G401 (cell line): ENCODE data around the gene SF3A2. TPM values are rescaled to one million over a fixed set of nuclear protein-coding genes. Genes with fewer than 3 reads are reported as not detected.

ENCODE experiments used
- DNase-seq: peaks from one replicate; pipeline ENCODE4 v3.0.0-alpha.2; 2015; ENCODE audit warnings: low spot score
- in situ Hi-C: cut with HindIII; loops from 2 replicates; pipeline ENCODE4 v1.10.0; 2016; ENCODE audit warnings: low sequenced_read_pairs, mixed read lengths
- total RNA-seq: library from RNA; depleted of rRNA; stranded (reverse); fragments of >200 nt; shearing (Covaris generic); gene quantifications from 2 replicates; pipeline ENCODE4 v1.2.3, GENCODE V29; 2014

SF3A2 gene
- total RNA-seq, 1 experiment from 2014 or later, result 21.9 TPM

DNA sequence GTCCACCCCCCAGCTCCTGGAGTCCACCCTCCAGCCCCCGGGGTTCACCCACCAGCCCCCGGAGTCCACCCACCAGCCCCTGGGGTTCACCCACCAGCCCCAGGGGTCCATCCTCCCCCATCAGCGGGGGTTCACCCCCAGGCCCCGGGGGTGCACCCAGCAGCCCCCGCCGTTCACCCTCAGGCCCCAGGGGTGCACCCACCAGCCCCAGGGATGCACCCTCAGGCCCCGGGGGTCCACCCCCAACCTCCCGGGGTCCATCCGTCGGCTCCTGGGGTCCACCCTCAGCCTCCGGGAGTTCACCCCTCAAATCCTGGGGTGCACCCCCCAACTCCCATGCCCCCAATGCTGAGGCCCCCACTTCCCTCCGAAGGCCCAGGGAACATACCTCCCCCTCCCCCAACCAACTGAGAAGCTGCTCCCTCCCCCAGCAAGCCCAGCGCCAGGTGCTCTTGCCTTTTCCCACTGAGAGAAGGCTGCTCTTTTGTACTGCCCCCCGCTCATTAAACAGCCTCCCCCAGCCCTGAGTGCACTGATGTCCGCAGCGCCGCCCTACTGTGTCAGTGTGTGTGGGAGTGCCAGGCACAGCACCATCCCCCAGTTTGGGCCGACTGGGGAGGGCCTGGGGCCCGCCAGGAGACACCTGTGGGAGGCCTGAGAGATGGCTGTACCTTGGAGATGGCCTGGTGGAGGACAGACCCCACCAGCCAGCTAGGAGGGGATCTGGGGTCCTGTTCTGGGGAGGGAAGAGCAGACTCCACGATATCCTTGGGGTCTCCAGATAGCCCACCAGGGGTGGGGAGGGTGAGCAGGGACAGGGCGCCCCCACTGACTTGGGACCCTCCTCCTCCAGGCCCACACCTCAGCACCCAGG is 11.7 kb downstream of the SF3A2 start:
- in situ Hi-C loops, result no loop called here
- DNase-seq, result no peak

DNA sequence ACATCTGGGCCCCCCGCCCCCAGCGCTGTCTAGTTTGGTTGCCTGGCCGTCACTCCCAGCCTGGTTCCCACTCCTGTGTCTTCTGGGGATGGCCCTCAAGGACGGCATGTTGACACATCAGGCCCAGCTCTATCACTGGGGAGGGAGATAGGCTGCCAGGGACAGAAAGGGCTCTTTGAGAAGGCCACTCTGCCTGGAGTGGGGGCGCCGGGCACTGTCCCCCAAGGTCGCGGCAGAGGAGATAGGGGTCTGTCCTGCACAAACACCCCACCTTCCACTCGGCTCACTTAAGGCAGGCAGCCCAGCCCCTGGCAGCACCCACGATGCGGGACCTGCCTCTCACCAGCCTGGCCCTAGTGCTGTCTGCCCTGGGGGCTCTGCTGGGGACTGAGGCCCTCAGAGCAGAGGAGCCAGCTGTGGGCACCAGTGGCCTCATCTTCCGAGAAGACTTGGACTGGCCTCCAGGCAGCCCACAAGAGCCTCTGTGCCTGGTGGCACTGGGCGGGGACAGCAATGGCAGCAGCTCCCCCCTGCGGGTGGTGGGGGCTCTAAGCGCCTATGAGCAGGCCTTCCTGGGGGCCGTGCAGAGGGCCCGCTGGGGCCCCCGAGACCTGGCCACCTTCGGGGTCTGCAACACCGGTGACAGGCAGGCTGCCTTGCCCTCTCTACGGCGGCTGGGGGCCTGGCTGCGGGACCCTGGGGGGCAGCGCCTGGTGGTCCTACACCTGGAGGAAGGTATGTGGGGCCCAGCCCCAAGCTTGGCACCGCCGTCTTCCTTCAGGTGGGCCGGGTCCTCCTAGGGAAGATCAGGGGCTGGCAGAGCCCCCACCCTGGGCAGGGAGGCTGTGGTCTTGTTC is 12.6 kb downstream of the SF3A2 start, which contains the start of gene AMH:
Gene AMH (plus strand): TSS at position 314 of the 857 bp plus-strand sequence. CDS start 10 bp downstream, at position 324.
- in situ Hi-C loops, result no loop called here
- no peak for DNase-seq

DNA sequence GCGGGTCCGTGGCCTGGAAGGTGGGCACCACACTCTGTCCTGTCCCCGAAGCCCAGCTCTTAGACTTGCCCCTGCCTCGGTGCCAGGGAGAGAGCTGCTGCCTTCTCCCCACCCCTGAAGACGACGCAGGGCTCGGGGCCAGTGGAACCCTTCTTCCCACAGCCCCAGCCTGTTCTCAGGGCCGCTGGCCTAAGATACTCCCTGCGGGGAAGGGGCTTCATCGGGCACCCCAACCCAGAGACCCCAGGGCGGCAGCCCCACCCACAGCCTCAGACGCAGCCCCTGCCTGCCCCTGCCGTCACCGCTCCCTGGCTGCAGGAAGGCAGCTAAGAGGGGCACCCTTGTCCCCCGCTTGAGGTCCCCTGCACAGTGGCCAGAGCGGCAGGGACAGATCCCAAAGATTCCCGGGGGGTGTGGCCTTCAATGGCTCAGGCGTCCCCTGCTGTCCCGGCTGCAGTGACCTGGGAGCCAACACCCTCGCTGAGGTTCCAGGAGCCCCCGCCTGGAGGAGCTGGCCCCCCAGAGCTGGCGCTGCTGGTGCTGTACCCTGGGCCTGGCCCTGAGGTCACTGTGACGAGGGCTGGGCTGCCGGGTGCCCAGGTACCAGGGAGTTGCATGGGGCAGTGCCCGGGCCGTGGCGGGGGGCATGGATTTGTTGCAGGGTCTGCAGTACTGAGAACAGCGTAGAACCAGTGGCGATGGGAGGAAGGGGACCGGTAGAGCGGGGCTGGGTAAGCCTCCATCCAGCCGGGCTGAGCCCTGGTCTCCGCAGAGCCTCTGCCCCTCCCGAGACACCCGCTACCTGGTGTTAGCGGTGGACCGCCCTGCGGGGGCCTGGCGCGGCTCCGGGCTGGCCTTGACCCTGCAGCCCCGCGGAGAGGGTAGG is 13.5 kb downstream of the SF3A2 start:
- no peak for DNase-seq
- in situ Hi-C loops, result no loop called here

DNA sequence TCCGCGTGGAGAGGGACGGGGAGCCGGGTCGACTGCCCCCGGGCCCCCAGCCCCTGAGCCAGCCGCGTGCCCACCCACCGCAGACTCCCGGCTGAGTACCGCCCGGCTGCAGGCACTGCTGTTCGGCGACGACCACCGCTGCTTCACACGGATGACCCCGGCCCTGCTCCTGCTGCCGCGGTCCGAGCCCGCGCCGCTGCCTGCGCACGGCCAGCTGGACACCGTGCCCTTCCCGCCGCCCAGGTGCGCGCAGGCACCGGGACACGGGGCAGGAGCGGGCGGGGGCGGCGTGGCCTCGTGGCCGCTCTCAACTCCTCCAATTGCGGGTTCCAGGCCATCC is 14.1 kb downstream of the SF3A2 start:
- no peak for DNase-seq
- in situ Hi-C loops, result no loop called here

DNA sequence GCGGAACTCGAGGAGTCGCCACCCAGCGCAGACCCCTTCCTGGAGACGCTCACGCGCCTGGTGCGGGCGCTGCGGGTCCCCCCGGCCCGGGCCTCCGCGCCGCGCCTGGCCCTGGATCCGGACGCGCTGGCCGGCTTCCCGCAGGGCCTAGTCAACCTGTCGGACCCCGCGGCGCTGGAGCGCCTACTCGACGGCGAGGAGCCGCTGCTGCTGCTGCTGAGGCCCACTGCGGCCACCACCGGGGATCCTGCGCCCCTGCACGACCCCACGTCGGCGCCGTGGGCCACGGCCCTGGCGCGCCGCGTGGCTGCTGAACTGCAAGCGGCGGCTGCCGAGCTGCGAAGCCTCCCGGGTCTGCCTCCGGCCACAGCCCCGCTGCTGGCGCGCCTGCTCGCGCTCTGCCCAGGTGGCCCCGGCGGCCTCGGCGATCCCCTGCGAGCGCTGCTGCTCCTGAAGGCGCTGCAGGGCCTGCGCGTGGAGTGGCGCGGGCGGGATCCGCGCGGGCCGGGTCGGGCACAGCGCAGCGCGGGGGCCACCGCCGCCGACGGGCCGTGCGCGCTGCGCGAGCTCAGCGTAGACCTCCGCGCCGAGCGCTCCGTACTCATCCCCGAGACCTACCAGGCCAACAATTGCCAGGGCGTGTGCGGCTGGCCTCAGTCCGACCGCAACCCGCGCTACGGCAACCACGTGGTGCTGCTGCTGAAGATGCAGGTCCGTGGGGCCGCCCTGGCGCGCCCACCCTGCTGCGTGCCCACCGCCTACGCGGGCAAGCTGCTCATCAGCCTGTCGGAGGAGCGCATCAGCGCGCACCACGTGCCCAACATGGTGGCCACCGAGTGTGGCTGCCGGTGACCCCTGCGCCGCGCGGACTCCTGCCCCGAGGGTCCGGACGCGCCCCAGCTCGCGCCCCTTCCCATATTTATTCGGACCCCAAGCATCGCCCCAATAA is 14.8 kb downstream of the SF3A2 start:
- in situ Hi-C loops, result no loop called here
- DNase-seq, result no peak

DNA sequence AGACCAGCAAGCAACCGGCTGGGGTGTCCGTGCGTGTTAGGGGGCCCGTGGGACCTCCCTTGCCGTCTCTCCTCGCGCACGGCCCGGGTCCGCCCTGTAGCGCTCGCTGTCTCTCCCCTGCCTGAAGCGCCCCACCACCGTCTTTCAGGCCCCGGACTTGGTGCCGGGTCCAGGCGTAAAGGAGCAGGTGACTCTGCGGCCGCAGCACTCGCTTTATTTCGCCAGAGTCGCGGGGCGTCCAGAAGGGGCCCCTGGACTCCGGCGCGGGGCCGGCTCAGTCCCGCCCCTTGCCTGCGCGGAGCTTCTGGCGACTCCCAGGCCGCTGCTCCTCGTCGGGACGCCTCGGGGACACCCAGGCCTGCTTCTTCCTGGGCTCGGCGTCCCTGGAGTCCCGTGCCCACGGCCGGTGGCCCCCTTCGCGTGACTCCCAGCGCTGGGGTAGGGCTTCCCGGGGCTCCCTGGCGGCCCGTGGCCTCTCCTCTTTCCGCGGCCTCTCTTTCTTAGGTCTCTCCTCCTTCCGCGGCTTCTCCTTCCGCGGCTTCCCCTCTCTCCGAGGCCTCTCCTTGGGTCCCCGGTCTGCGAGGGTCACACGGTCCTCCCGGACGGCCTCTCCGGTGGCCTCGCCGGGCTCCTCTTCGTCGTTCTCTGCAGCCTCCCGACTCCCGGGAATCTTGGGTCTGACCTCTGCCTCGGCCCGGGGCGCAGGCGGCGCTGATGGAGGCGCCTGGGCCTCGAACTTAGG is 15.6 kb downstream of the SF3A2 start:
- no peak for DNase-seq
- in situ Hi-C loops, result no loop called here

DNA sequence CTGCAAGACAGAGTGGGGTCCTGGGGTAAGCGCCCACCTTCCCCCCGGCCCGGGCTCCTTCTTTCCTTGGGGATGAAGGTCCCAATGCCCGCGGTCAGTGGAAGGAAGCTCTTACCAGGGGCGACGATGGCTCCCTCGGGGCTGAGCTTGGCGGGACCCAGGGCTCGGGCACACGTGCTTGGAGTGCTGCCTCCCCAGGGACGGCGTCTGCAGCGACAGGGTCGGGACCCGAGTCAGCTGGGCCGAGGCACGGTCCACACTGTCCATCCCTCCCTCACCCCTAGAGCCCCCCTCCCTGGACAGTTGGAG is 16.1 kb downstream of the SF3A2 start:
- DNase-seq, result no peak

DNA sequence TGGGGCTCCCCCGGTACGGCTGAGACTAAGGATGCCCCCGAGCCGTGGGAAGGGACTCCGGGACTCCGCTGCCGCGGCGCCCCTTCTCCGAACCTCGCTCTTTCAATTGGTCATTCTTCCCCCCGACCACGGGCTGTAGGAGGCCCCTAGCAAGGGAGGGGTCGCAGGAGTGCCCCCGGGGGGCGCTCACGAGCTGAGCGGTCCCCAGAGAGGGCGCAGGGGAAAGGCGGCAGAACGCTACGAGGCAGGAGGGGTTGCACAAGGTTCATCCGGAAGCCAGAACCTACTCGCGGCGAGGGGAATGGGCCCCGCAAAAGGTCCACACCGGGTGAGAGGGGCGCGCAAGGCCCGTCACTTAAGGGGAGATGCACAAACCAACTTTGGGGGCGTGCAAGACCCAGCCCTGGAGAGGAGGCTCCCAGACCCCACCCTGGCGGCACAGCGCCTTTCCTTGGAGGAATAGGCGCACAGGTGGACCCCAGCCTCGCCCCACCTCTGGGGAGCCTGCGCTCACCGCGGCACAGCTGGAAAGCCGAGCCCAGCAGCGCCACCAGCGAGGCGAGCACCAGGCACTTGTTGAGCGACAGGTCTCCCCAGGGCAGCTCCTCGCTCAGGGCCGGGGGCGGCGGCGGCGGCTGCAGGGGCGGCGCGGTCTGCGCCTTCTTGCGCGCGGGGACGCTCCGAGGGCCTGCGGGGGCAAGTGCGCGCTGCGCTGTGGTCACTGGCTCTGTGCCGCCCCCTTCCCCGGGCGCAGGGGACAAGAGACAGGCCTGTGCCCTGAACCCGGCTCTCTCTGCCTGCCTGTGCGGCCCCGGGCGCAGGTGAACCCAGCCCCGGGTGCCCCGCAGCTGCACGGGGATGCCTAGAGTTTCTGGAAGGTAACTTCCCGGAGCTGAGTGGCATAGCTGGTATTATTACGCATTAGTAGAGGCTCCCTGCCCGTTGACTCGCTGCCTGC is 16.8 kb downstream of the SF3A2 start:
- in situ Hi-C loops, result no loop called here
- DNase-seq, result no peak

More for the DNA sequence above, 16.1 kb downstream of the SF3A2 start:
- in situ Hi-C loops, result no loop called here

DNA sequence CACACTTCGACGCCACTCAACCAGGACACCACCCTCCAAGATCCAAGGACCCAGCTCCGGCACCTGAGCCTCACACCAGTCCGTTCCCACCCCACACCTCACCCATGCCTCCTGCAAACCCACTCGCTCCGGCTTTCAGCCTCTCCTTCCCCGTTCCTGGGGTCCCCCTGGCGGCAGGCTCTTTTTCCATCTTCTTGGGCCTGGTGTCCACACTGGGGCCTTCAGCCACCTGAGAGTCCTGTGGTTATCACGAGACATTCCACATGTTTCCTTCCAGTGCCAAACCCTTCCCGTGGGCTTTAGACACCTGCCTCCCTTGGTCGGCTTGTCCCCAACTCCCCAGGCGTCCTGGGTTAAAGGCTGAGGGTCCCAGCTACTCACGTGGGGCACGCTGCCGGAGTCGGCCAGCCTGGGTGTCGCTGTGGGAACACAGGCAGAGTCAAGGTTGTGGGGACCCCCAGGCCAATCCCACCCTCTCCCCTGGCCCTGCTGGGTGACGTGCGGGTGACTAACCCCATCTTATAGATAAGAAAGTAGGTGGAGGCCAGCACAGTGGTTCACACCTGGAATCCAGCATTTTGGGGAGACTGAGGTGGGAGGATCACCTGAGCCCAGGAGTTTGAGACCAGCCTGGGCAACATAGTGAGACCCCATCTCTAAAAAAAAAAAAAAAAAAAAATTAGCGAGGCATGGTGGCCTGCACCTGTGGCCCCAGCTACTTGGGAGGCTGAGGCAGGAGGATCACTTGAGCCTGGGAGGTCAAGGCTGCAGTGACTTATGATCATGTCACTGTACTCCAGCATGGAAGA is 17.6 kb downstream of the SF3A2 start:
- no peak for DNase-seq

DNA sequence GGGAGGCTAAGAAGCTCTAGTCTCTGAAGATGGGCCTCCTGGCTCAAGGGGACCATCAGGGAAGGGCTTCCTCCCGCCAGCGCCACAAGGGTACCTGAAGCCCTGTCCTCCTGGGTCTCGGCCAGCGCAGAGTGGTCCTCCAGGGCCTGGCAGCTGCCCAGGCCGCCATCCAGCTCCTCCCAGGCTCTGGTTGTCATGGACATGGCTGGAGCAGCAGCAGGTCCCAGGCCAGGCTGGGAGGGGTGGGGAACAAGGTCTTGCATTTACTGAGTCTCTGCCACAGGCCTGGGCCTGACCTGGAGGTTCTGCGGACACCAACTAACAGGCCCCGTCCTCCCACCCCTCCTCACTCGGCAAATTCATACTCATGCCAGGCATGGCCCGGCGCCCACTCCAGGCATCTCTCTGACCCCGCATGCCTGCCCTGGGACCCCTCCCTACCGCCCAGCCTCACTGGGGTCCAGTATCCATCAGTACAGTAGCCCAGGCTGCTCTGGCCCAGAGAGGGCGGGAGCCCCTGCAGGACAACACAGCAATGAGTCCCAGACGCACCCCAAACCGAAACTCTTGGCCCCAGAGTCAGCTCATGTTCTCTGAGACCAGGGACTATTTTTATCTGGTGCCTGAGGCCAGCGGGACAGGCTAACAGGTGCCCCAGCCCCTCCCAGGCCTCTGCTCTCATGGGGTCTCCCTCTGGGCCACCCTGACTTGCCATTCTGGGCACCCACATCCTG is 18.7 kb downstream of the SF3A2 start:
- no peak for DNase-seq
- in situ Hi-C loops, result no loop called here

More for the DNA sequence above, 17.6 kb downstream of the SF3A2 start:
- in situ Hi-C loops, result no loop called here

DNA sequence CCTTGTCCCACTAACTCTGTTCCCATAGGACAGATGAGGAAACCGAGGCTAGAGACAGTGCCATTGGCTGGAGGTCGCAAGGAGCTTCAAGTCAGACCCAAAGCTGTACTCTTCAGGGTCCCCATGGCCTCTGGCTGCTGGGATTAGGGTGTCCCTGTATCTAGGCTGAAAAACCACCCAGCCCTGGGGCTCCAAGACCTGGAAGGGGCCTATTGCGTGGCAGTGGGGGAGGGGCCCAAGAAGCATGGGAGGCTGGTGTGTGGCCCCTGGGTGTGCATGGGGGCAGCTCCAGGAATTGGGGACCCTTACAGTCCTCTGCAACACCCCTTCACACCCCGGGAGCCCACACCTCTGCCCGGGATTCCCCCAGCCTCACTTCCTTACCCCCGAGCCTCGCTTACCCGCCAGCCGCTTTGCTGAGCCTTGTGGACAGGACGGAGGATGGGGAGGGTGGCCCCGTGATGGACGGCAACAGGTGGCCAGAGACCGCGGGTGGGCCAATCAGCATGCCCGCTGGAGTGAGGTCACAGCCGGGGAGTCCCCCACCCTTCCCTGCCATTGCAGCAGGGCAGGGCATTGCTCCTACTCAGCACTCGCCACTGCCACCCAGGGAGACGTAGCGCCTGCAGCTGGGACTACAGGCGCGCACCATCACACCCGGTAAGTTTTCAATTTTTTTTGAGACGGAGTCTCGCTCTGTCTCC is 19.5 kb downstream of the SF3A2 start, which contains the start of gene JSRP1:
Gene JSRP1 (minus strand): TSS at position 436 of the 704 bp plus-strand sequence. CDS start 1,103 bp downstream, outside the sequence.
- DNase-seq, result no peak
- in situ Hi-C loops, result no loop called here

DNA sequence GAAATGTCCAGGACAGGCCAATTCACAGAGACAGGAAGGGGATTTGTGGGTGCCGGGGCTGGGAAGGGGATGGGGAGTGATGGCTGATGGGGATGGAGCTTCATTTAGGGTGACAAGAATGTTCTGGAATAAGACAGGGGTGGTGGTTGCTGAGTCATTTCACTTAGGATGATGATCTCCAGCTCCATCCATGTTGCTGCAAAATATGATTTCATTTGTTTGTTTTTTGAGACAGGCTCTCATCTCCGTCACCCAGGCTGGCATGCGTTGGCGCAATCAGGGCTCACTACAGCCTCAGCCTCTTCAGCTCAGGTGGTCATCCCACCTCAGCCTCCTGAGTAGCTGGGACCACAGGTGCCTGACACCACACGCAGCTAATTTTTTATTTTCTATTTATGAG is 22.7 kb downstream of the SF3A2 start:
- DNase-seq, result no peak
- in situ Hi-C loops, result no loop called here

DNA sequence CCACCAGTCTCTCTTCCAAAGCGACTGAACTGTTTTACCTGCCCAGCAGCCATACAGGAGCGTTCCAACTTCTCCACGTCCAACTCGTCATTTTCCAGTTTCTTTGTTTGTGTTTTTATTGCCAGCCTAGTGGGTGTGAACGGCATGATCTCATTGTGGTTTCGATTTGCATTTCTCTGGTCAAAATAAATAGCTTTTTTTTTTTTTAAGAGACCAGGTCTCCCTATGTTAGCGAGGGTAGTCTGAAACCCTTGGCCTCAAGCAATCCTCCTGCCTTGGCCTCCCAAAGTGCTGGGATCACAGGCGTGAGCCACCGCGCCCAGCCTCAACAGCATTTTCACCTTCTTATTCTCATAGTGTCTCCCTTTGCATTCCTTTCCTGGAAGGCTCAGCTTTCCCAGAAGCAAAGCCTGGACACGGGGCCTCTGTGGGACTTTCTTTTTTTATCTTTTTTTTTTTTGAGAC is 23.7 kb downstream of the SF3A2 start:
- in situ Hi-C loops, result no loop called here
- no peak for DNase-seq

DNA sequence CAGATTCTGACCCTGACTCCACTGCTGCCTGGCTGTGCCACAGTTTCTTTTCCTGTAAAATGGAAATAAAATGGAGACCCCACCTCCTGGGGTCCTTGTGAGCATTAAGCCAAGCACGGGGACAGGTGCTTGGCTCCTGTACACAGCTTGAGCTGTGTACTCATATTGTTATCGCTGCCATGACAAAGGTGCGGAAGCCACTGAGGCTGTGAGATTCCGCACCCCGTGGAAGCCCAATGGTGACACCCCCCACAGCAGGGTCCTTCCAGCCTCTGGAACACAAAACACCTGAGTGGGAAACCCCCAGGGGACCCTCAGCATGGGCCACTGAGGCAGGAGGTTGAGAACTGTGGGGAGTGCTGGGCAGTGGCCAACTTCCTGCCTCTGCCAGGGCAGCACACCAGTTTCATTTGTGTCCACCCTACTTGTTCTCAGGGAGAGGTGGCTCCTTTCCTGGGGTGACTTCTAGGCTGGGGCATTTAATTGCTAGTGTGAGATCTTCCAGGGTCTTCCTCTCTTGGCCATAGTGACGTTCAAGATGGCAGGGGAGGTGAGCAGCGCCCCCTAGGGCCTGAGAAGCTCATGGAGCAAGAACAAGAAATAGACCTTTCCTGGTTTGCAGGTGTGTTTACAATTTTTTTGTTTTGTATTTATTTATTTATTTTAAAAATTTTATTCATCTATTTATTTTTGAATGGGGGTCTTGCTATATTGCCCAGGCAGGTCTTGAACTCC is 25.0 kb downstream of the SF3A2 start:
- in situ Hi-C loops, result no loop called here
- DNase-seq, result no peak
